Right renal pelvis (tissue), 4 donors: ENCODE data around the gene ZNF879. TPM values are rescaled to one million over a fixed set of nuclear protein-coding genes. Genes with fewer than 3 reads are reported as not detected.

Source experiments
- DNase-seq, 4 donors: peaks; one replicate each; pipeline ENCODE4 v3.0.0-alpha.2; 2013; ENCODE audit warnings: low read depth in 4 of 4, low spot score in 3 of 4, missing footprints in 1 of 4
- polyA plus RNA-seq, 4 donors: library from polyadenylated mRNA; unstranded; fragments of 120-200 nt; gene quantifications; one replicate each; pipeline ENCODE4 v1.2.1, GENCODE V29; 2013; ENCODE audit not compliant: insufficient read length in 4 of 4

ZNF879 gene
- polyA plus RNA-seq, 4 donors, result 7.2 to 9.8 (median 8.5) TPM

- DNase-seq, result no peak
Observed at GRCh38 chr5:178998441-178998840, 25.2 kb upstream of the ZNF879 start.

DNA sequence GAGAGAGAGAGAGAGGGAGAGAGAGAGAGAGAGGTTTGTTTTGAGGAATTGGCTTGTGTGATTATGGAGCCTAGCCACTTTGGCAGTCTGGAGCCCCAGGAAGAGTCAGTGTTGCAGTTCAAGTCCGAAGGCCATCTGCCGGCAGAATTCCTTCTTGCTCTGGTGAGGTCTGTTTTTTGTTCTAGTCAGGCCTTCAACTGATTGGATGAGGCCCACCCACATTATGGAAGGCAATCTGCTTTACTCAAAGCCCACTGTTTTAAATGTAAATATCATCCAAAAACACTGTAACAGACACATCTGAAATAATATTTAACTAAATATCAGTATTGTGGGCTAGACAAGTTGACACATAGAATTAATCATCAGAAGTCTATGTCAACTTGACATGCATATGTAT is 17.0 kb upstream of the ZNF879 start:
- DNase-seq, result no peak

- DNase-seq, result no peak
Observed at GRCh38 chr5:179008667-179009066, 14.9 kb upstream of the ZNF879 start.

GRCh38 chr5:179033004-179033580 is 9.5 kb downstream of the ZNF879 start:
- DNase-seq, result no peak

DNA sequence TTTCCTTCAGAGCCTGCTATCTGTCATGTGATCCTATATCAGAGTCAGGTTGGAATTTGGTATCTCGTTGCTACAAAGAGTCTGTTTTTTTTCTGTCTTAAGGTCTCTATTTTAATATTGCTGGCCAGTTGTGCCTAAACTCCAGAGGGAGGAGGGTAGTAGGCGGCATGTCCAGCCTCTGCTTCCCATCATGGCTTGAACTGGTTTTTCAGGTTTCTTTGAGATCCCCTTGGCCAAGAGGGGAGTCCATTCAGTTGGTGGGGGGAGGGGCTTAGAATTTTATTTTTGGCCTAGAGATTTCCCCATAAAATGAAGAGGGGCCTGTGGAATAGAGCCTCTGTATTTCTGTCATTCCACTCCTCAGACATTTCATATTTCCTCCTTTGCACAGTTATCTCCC is 21.2 kb downstream of the ZNF879 start:
- DNase-seq, result no peak

DNA sequence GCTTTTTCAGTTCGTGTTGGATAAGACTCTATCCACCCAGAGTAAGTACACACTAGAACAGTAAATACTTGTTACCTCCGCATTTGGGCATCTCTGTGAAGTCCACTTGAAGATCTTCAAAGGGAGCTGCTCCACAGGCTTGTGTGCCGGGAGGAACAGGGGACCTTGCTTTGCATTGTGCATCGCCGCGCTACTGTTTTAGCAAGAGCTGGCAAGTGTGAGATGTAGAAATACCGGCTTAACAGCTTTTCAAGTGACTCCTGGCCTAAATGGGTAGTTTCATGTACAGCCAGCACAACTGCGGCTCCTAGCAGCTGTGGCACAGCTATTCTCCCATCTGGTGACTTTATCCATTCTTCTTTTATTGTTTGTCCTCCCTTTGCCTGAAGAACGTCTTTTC is 28.2 kb downstream of the ZNF879 start:
- DNase-seq, result no peak

DNA sequence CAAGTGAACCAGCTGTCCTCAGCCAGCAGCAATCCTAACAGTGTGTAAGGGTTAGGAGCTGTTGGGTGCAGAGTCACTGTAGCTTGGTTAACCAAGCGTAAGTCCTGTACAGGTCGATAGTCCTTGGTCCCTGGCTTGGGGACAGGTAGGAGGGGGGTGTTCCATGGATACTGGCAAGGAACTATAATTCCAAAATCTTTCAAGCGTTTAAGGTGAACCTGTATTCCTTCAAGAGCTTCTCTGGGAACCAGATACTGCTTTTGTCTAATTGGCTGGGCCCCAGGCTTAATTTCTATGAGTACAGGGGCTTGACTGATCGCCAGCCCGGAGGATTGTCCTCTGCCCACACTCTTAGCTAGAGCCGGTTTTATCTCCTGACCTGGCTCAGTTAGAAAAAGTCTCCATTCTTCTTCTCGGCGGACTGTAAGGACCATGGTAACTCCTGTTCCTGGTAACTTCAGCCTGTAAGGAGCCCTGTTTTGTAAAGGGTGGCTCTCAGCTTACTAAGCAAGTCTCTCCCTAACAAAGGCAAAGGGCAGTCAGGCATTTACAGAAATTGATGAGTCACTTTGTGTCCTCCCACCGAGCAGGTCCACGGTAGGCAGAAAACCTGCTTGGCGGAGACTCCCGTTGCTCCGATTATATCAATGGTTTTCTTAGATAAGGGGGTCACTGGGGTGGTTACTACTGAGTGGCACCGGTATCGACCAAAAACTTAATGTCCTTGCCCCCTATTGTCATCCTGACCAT is 30.6 kb downstream of the ZNF879 start:
- DNase-seq, result no peak

DNA sequence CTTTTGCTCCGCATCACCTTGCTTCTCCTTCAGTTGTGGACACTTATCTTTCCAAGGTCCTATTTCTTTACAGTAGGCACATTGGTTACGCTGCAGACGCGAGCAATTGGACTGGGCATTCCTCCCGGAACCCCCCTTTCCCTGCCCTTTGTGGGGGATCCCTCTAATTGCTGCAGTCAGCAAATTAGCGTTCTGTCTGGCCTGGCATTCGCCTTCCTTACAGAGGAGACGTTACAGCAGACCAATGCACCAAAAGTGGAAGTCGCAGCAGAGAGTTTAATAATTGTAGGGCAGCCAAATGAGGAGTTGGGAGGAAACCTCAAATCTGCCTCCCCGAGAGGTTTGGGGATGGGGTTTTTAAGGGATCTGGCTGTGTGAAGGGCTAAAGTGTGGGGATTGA is 31.3 kb downstream of the ZNF879 start:
- DNase-seq, result no peak

DNA sequence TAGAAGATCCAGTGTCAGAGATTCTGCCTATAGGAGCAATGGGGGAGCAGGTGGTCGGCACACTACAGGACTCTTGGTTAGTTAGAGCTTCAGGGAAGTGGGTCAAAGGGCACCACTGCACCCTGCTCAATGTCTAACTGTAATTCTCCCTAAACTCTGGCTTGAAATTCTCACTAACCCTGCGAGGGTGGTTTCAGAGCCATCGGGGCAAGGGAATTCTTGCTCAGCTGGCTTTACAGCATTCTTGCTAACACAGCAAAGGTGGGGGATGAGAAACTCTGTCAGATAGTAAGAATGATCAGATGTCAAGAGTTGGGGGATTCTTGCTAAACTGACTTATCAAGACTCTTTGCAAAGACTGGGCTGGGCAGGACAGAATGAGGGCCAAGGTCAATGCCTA is 31.8 kb downstream of the ZNF879 start:
- DNase-seq, result no peak

- no peak for DNase-seq
Observed at GRCh38 chr5:179055841-179056240, 32.2 kb downstream of the ZNF879 start.

GRCh38 chr5:179060116-179061008 is 36.8 kb downstream of the ZNF879 start, which contains the start of gene ZNF354C:
Gene ZNF354C, plus strand, starts transcription at chr5:179060373. Its CDS starts 1,696 bp downstream, at chr5:179062069.
- DNase-seq, result peak; percentile 77 to 84 (median 80)

DNA sequence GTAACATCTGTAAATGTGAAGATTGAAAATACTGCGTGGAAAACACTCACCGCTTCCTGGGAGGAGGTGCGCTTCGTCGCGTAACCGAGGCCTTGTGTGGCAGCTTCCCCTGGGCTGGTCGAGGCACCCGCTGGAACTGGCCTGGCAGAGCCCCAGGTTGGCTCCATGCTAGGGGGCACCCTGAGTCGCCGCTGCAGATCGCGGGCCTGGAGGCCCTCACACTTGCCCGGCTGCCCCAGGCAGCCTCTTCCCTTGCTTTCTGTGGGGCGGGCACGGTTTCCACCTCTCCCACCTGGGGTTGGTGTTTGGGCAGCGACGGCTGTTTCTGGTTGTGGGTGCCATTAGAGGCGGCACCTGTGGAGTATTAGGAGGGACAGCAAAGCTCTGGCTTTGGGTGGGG is 37.4 kb downstream of the ZNF879 start:
- DNase-seq, result no peak

GRCh38 chr5:179065703-179066102 is 42.1 kb downstream of the ZNF879 start:
- no peak for DNase-seq

DNA sequence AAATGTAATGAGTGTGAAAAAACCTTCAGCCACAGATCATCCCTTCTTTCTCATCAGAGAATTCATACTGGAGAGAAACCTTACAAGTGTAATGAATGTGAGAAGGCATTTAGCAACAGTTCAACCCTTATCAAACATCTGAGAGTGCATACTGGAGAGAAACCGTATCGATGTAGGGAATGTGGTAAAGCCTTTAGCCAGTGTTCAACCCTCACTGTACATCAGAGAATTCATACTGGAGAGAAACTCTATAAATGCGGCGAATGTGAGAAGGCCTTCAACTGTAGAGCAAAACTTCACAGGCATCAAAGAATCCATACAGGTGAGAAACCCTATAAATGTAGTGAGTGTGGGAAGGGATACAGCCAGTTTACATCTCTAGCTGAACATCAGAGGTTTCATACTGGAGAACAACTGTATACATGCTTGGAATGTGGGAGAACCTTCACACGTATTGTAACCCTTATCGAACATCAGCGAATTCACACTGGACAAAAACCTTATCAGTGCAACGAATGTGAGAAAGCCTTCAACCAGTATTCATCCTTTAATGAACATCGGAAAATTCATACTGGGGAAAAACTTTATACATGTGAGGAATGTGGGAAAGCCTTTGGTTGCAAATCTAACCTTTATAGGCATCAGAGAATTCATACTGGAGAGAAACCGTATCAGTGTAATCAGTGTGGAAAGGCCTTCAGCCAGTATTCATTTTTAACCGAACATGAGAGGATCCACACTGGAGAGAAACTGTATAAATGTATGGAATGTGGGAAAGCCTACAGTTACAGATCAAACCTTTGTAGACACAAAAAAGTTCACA is 55.8 kb downstream of the ZNF879 start:
- DNase-seq, result no peak

DNA sequence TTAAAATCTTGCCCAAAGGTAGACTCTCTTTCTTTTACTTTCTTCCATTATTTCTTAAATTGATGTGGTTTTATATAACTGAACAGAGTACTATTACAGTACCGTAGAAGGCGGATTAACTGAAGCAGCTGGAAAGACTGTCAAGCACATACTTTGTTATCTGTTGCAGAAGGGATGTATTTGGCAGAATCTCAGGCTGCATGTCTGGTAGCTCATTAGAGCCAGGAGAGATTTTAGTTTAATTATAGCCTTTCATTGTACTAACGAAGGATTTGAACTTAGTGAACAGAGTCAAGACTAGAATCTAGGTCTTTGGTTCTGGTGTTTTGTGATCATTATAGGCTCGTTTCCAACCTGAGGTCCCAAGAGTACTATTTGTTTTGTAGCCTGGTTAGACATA is 57.1 kb downstream of the ZNF879 start:
- no peak for DNase-seq

Other genes starting within 250 kb of the ZNF879 start
- 10 to 100 TPM; 21.3 to 25.9 (median 23.3) TPM for gene ZNF354B, start 163.9 kb upstream of the ZNF879 start, polyA plus RNA-seq
- gene ZFP2, start 127.9 kb upstream of the ZNF879 start, polyA plus RNA-seq, result 1 to 10 TPM; 6.6 to 8.9 (median 8.1) TPM
- gene ZNF454, start 82.6 kb upstream of the ZNF879 start, polyA plus RNA-seq, result 1 to 10 TPM; 5.9 to 7.3 (median 6.5) TPM
- gene GRM6, start 28.5 kb upstream of the ZNF879 start, polyA plus RNA-seq, result under 1 TPM; 0.56 to 0.90 (median 0.69) TPM
- gene ZNF354C, start 36.6 kb downstream of the ZNF879 start, polyA plus RNA-seq, result 10 to 100 TPM; 15.9 to 20.0 (median 18.7) TPM